Measurements from ENCODE around the gene HS6ST1.

Gene HS6ST1

DNA sequence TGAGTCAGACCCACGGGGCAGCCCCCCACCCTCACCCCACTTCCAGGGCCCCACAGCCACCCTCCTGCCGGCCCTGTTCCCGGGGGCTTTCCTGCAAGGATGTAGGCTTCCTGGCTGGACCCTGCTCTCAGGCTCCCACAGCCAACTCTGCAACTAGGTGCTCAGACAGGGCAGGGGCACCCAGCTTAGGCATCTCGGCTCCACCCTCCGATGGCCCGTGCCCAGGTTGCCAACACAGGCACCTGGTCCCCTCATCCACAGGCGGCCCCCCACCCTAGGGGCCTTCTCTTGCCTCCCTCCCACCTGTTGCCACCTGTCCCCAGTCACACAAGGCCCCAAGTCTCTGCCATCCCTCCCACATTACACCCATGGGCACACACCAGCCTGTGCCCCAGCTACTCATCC, 34.6 kb downstream of the HS6ST1 start:
- no peak for DNase-seq

DNA sequence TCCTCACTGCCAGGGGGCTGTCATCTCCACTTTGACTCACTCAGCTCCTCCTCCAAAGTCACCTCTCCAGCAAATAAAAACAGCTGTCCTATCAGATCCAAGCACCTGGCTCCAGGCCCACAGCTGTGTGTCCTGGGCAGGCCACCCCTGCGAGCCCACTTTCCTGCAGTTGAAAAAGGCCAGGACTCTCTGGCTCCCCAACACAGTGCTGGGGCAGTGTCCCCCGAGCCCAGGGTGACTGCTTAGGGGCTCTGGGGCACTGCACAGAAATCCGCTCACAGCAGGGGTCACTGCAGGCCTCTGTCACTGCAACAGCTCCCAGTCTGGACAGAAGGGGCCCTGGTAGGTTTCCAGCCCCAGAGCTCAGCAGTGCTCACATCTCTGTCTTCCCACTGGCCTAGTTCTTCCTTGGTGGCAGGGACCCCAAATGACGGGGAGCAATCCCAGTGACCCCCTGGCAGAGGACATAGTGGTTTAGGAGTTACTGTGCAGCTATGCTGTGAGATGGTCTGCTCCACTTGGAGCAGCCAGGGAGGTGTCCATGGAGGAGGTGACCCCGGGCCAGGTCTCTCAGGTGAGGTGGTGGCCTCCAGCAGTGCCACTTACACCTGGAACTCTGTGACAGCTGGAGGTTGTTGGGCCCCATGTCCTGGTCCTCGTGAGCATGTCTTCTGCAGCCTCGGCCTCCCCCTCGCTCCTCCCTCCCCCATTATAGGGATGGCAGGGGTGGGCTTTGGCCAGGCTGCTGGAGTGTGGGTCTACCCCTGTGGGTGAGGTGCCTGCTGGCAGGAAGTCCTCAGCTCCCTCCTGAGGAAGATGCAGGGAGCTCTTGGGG, 35.5 kb downstream of the HS6ST1 start:
- peak in 1 of 56 donors; percentile 16 for DNase-seq

DNA sequence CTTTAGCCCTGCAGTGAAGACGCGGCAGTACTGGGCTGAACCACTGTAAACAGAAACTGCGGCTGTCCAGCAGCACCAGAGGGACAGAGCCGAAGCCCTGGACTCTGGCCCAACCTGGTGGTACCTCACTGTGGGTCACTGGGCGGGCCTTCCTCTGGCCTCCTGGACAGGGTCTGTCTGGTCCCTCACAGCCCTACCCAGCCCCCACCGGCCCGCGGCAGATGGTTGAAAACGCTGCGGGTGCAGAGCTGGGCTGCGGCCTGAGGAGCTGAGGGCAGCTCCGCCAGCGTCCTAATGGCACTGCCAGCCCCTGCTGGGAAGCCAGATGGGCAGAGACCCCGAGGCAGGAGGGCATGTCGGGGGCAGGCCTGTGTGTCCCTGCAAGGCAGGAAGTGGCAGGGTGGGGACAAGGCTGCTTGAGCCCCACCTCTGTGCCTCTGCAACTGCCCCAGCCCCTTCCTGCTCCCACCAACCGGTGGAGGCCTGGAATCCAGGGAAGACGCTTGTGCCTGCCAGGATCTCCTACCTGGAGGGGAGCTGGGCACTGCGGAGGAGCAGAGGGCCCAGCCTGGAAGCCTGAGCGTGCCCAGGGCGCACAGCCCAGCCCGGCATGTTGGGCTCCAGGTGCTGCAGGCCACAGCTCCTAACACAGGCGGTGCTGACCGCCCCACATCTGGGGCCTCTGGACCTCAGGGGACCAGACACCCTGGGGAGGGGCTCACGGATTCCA, 36.3 kb downstream of the HS6ST1 start:
- DNase-seq, result peak in 3 of 56 donors; percentile 24 to 46 (median 31)

DNA sequence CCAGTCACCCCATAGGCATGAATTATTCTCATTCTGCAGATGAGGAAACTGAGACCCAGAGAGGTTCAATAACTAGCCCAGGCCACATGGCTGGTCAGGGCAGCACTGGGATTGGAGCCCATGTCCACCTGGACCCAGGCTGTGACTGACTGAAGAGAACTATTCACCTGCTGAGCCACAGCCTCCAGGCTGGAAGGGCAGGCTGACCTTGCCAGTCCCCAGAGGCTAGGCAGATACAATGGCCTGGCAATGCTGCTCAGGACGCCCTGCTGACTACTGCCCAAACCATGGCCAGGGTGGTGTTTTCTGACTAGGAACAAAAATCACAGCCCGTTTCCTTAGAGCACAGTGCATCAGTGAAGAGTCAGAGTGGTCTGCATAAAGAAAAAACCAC, 36.8 kb downstream of the HS6ST1 start:
- DNase-seq, result no peak

DNA sequence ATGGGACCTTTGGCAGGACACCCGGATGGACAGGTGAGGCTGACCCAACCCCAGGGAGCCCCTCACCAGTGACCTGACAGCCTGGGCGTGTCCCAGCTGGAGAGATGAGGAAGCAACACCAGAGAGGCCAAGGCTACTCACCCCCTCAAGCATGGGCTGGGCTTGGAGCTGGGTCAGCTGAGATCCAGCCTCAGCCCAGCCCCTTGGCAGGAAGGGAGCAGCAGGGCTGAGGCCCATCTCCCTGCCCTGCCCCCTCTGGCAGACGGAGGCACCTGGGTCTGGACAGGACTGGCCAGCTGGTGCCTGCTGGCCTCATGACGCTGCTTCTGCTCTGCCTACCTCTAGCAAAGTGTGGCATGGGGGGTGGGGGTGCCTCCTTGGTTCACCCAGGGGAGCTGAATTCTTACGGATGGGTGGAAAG, 37.8 kb downstream of the HS6ST1 start:
- DNase-seq, result peak in 5 of 56 donors; percentile 24 to 59 (median 29)

DNA sequence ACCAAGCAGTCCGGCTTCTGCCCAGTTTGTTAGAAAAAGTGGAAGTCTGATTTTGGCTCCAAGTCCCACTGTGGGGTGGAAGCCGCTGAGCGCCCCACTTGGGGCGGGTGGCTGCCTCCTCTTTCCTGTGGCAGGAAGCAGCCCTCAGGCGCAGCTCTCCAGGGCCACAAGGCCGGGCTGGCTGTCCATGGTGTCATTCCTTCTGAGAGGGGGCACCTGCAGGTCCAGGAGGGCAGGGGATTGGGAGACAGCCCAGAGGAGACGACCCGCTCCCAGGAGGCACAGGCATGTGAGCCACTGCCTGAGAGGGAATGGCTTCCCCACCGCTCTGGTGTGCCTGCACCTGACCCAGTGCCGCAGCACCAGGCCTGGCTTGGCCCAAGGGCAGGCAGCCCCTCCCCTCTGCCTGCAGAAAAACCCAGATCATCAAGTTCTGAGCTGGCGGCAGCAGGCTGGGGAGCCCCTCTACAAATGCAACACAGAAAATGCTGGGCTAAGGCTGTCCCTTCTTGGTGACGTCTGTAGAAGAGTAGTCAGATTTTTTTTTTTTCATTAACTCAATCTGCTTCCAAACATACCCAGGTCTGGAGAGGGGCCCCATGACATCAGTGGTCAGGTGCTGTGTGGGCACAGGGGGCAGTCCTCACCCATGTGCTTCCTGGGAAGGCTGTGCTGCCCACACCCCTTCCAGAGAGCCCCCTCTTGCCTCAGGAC, 38.4 kb downstream of the HS6ST1 start:
- peak in 2 of 56 donors; percentile 13 to 54 for DNase-seq

DNA sequence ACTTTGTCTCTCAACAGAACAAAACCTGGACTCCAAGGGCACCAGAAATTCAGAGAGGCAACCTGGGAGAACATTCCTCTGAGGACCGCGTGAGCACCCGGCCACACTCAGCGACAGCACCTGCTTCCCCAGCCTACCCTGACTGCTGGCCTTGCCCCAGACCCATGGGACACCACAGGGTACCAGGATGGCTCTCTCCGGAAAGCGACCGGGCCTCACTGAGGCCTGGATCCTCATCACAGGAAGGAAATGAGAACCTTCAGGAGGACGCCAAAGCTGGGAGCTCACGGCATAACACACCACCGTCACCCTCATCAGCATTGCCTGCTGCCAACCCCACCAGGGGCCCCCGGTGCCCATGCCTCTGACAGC, 38.9 kb downstream of the HS6ST1 start:
- no peak for DNase-seq

DNA sequence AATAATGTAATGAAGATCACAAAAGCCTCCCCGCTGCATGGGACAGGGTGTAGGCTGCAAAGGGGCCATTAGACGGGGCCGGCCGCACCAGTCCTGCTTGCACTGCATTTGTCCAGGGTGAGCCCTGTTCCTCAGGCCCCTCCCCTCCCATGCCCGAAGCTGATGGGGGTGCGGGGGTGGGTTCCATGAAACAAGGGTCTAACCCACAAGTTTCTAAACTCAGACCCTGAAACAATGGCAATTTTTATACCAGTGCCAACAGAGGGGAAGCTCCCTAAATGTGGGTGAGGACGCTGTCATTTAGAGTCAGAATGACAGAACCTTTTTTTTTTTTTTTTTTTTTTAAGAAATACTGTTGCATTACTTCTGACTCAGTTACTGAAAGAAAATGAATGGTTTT, 39.7 kb downstream of the HS6ST1 start:
- DNase-seq, result no peak

DNA sequence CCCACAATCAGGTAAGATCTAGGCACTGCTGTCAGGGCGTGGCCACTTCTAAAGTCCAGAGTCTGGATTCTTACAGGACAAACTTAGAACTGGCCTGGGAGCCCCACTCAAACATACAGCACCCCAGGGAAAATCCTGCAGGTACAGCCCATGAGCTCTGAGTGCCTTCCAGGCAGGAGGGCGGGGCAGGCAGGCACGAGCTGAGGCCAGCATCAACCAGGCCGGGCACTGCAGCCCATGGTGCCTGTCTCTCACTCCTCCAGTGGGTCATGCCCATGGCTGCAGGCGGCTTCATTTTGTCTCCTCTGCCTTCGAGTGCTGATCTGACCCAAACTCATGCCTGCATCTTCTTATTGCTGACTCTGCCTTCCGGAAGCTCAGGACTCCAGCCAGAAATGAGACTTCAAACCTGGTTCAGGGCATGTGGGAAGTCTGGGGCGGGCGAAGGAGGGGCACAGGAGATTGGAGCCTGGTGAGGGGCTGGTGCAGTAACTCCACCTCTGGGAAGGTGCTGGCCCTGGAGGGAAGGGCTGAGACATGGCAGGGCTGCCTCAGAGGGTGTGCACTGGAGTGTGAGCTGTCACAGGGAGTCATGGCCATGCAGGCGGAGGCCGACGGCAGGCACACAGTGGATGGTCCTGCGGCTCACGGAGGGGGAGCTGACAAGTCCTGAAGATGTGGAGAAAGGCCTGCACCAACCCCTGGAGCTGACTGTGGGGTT, 40.5 kb downstream of the HS6ST1 start:
- no peak for DNase-seq

DNA sequence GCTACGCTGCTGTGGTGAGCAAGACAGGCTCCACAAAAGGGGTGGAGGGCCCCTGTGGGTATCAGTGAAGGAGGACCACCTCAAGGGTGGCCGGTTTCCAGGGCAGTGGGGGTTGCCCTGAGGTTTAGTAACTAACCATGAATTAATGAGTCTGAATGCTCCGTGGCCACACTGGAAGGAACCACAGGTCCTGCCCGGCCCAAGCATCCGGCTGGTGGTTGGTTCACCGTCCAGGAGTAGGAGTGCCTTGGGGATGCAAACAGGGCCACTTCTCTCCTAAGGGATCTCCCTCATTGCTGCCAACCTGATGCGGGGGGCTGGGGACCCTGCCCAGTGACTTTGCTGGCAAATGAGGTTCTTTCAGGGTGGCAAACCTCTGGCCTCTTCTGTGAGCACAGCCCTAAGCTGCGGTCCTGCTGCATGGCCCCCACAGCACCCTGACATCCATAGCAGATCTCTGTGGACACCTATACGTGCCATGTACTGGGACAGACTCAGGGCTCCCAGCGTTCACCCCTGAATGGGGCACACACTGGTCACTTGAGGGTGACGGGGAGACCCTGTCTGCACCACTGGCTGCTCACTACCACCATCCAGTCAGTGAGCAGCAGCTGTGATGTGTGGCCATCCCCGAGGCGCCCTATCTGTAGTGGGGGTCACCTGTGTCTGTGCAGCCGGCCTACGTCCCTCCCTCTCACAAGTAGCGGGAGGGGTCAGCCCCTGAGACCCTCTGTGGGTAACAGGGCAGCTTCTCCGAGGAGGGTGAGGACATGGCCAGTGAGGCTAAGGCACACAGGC, 41.6 kb downstream of the HS6ST1 start:
- no peak for DNase-seq

DNA sequence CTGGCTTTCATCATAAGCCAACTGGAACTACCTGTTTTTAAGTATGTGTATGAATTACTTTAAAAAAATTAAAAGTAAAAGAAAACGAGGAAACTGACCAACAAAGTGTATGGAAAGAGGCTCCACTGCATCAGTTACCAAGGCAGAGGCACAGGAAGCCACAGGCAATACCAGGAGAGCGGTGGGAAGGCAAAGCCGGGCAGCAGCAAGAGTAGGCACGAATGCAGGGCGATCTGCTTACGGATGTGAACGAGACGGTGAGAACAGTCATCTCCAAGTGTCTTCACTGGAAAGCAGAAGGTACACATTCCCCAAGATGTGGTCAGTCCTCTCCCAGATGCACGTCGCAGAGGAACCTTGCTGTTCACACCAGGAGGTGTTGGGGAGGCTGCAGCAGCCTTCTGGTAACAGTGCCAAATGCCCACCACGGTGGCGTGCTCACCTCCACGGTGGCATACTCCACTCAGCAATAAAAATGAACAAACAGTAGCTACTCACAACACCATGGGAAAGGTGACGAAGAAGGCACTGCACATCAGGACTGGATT, 43.1 kb downstream of the HS6ST1 start:
- DNase-seq, result no peak

DNA sequence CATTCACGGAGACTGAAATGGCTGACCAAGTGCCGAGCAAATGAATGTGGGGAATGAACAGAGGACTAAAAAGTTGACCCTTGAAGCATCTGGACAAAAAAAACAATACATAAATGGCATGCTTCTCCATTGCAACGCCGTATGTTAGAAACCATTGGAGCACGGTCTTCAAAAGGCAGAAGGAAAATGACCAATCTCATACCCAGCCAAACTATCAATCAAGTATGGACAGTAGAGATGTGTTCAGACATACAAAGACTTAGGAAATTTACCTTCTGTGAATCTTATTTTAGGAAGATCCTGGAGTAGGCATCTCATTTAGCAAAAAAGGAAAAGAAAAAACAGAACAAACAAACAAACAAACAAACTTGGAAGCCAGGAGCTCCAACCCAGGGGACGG, 44.5 kb downstream of the HS6ST1 start:
- no peak for DNase-seq

DNA sequence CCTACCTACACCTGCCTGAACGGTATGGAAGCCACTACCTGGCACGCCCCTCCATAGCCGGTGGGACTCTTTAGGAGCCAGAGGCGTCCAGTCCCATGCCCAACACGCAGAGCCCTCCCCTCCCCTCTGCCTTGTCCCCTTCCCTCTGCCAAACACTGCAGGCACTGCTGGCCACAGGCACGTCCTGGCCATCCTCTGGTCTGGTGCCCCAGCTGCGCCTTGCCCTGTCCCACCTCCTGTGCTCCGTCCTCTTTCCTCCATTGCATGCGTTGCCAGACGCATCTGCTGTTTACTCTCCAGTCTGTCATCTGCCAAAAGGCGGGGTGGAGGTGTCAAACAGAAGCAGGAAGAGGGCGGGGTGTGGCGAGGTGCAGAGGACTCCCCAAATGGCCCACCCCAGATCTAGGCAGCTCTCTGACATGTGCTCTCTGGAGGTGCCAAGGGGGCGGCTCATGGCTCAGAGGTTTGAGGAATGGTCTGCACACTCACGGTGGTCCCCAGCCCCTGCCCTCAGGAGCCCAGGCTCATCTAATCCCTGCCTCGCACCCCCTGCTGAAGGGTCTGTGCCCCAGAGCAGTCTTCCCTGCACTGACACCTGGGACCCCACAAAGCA, 45.1 kb downstream of the HS6ST1 start:
- no peak for DNase-seq

DNA sequence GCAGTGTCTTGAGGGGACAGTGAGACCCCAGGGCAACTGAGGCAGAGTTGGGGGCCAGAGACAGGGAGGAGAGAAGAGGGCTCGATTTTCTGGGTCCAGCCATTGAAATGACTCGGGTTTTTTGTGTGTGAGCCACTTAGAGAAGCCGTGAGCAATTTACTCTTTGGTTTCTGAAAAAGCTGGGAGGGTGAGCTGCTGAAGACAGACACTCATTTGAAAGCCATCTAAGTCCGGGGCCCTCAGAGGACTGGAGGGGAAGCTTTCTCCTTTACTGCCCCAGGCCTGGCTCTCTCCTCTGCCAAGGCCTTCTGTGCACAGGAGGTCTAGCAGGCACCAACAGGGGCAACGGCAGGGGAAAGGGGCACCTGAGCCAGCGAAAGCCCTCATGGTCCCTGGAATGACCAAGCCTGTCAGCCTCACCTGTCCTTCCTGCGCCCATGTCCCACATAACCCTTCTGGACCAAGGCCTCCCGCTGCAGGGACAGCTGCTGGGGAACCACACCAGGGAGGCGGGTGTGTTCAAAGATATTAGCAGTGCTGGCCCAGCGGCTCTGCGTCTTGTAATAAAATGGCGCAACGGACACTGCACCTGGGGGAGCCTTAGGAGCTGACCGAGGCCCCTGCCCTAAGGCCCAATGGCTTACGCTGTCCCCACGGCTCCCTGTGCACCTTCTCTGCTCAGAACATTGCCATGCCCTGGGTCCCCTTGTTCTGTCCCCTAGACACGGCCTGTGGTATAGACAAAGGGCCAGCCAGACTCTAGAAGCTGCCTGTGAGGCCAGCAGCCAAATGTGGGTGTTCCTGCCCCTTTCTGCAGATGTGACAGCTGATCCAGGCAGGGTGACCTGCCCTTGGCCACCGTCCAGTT, 45.8 kb downstream of the HS6ST1 start:
- no peak for DNase-seq

DNA sequence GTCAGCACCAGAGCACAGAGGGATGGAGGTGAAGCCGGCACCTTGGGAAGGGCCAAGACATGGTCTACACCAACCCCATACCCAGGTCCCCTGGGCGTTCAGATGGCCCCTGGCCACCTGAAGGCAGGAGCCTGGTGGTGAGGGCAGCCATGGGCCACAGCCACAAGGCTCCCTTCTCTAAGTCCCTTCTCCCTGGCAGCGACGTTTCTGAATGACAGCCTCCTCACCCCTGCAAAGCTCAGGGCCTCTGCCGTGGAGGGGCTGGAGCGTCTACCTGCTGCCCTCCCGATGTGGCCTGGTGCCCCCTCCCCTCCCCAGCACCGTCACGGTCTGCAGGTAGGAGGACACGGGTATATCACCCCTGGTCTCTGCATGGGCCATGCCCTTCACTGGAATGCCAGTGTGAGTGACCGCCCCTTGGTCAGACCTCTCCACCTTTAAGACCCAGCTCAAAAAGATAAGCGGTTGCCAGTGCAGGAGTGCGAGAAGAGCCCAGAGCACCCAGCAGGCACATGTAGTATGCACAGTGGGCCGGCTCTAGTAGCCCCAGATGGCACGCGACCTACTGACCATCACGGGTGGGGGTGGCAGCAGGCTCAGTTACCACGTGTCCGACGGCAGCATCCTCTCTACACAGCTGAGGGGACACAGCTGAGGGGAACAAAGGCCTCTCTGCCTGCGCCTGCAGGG, 46.6 kb downstream of the HS6ST1 start:
- peak in 10 of 56 donors; percentile 23 to 52 (median 40) for DNase-seq

DNA sequence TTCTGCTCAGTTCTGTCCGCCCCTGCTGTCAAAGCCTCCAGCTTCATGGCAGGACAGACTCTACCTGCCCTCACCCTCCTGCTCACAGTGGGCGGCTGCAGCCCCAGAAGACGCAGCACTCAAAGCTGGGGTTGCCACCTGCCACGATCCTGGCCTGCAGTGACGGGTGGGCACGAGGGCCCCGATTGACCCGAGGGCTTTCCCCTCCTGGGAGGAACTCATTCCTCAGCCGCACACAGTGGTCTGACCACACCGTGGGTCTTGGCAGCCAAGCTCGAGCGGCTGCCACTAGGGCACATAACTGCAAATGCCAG, 47.1 kb downstream of the HS6ST1 start:
- no peak for DNase-seq

DNA sequence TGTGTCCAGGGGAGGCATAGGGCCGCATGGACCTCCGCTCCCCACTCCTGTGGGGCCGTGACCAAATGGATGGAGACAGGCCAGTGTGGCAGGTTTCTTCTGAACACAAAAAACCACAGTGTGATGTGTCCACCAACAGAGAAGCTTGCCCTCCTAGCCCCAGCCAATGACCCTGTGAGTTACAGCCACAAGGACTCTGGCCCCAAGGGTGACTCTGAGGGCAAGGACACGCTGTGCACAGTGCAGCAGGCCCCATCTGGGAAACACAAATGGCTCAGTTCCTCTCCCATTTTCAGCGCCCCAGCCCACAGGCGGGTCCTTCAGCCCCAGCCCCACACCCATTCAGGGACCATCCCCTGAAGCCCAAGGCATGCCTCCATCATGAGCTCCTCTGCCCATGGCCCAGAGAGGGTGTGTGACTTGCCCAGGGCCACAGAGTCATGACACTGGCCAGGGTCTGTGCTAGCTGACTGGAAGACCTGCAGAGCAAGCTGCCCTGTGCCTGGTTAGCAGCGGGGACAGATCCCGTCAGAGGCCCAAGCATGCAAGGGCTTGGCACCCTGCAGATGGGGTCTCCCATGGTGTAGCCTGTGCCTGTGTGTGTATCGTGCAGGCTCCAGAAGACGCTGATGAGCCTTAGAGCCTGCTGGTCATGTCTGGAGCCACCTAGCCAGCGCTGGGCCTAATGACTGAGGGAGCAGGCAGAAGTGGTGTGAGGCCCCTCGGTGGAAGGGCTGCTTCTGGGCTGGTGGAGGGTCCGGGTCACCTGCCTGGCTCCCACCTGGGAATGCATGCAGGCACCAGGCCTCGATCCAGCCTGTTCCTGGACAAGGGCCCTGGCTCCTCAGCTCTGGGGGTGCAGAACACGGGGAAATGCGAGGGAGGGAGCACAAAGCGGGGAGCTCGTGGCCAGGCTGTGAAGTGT, 47.7 kb downstream of the HS6ST1 start:
- DNase-seq, result no peak

Measured in nucleus accumbens (tissue), 56 donors.